SHP77 (cell line): Measurements from ENCODE around the gene ERP44.
A peak's percentile ranks its signal among the peaks of the same experiment; 100 is the strongest.
"Not testable (repeated sequence)": the region's sequence is repeated elsewhere in the genome, so short reads cannot be mapped to it uniquely, and the experiment has no call there.

Source experiments
- DNase-seq, 2 experiments: peaks; one replicate each; lab custom pipeline; 2025; lab: John Stamatoyannopoulos, UW

ERP44 gene

DNA sequence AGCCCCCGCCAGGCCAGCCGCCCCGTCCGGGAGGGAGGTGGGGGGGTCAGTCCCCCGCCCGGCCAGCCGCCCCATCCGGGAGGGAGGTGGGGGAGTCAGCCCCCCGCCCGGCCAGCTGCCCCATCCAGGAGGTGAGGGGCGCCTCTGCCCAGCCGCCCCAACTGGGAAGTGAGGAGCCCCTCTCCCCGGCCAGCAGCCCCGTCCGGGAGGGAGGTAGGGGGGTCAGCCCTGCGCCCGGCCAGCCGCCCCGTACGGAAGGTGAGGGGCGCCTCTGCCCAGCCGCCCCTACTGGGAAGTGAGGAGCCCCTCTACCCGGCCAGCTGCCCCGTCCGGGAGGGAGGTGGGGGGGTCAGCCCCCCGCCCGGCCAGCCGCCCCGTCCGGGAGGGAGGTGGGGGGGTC is 30.8 kb downstream of the ERP44 start:
- not testable (repeated sequence) for DNase-seq

DNA sequence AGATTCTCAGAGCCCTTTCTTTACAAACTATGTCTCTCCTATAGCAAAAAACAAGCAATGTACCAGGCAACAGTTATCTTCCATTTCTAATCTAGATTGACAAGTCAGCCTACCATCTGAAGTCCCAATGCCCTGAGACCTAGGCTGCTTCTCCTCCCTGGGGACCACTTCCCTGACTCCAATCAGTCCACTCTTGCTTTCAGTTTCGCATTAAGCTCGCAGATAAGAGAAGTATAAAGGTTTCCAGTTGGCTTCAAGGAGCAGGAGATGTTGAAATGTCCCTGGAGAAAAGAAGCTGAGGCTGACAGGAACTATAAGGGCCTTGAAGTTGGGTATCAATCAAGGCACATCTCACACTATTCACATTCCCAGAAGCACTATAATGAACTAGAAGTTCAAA is 32.3 kb downstream of the ERP44 start:
- no peak for DNase-seq

DNA sequence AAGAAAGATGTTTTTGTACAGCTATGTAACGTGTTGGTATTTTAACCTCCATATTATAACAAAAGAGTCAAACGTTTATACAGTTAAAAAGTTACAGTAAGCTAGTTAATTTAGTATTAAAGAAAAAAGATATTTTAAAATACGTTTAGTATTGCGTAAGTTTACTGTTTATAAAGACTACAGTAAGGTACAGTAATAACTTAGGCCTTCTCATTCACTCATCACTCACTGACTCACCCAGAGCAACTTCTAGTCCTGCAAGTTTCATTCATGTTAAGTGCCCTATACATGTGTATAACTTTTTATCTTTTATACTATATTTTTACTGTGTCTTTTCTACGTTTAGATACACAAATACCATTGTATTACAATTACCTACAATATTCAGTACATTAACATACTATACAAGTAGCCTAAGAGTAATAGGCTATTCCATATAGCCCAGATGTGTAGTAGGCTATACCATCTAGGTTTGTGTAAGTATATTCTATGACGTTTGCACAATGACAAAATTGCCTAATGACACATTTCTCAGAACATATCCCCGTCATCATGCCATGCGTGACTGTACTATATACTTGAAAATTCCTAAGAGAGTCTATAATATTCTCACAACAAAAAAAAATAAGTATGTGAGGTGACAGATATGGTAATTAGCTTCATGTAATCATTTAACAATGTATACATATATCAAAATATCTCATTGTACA is 33.8 kb downstream of the ERP44 start:
- no peak for DNase-seq

DNA sequence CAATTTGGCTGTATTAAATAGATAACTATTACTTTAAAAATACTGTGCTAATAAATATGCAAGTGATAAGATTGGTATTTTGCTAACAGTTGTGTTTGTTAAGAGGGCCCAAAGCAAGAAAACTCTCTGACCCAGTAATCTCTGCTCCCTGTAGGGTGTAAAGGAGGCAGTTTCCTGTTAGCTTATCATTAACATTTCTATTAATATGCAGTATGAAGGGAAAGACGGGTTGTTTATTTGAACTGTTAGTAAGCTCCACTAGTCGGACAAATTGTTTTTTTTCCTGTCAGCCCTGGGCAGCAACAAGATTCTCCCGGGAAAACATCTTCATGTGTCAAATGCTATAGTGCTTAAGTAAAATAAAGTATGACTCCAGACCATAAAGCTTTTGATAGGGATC is 35.6 kb downstream of the ERP44 start:
- no peak for DNase-seq

DNA sequence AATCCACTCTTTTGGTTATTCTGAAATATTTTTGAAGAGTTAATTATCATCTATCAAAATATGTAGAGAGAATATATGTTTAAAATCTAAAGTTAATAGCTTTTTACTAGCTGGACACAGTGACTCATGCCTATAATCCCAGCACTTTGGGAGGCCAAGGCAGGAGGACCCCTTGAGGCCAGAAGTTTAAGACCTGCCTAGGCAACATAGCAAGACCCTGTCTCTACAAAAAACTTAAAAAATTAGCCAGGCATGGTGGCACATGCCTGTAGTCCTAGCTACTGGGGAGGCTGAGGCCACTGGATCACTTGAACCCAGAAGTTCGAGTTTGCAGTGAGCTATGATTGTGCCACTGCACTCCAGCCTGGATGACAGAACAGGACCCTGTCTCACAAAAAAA is 36.1 kb downstream of the ERP44 start:
- not testable (repeated sequence) for DNase-seq

DNA sequence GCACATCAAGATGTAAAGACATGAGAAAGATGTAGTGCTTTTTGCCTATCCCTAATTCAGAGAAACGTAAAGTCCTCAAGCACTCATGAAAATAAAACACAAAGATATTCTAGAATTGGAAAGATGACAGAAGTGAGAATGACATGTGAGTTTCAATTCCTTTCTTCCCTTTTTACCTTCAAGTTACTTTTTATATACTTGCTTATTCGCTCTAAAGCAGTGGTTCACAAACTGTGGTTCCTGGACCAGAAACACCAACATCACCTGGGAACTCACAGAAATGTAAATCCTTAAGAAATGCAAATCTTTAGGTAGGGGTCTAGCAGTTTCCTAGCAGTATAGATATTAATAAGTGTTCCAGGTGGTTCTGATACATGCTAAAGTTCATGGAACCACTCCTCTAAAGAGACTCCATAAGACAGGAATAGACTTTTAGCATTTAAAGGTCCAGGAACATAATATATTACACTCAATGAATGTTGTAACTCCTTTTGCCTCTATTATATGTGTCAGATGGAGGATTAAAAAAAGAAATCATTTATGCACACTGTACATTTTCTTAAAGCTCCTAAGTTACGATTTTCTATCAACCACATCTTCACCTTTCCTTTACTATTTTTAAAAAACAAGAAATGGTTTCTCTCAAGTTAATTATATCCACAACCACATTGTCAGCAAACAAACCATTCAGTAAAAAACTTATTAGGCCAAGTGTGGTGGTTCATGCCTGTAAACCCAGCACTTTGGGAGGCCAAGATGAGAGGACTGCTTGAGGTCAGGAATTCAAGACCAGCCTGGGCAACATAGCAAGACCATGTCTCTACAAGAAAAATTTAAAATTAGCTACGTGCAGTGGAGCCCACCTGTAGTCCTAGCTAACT is 39.9 kb downstream of the ERP44 start:
- no peak for DNase-seq

DNA sequence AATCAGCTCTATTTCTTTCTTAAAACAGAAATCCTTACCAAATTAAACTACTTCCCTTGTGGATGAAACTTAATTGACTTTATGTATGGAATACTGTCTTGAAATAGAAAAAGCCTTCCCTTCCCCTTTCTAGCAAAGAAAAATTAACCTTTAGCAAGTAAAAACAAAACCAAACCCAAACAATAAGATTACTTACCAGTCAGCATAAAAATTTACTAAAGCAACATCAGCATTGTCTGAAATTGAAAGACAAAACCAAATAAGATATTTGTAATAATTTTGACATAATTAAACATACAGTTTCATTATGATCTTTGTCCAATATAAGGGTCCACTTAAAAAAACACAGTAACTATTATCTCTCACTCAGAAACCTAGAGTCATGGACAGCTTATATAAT is 41.2 kb downstream of the ERP44 start:
- no peak for DNase-seq

DNA sequence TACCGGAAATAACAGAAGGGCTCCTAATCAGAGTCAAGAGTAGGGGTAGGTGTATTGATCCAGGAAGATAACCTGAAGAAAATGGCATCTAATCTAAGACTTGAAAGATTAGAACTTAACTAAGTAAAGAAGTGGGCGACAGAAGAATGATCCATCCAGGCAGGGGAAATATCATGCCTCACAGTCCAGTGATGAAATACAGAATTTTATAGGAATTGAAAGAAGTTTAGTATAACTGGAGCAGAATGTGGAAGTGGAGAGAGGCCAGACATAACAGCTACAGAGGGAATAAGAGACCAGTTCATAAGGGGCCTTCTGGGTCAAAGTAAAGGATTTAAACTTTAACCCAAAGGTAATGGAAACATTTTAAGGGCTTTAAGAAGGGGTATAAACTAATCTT is 42.2 kb downstream of the ERP44 start:
- DNase-seq = no peak

DNA sequence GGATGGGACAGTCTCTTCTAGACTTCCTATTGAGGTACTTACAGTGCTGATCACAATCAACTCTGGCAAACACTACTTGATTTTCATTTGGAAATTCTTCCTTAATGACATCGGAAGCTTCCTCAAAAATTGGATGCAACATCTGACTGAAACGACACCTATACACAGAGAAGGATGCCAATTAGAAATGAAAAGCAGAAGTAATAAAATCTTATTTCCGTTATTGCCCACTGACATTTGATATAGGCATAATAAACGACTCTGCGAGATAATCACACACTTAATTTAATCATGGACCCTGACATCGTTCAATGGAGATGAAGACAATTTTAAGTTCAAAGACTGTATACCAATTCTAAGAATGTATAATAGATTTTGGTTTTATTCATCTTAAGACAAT is 46.4 kb downstream of the ERP44 start:
- DNase-seq = no peak

DNA sequence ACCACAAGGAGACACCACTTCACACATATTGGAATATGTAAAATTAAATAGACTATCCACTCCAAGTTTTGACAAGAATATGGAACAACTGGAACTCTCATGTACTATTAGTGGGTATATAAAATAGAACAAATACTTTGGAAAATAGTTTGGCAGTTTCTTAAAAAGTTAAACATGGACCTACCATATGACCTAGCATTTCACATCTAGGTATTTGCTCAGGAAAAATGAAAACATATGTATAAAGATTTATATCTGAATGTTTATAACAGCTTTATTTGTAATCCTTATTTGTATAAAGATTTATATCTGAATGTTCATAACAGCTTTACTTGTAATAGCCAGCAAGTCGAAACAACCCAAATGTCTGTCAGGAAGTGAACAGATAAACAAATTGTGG is 49.2 kb downstream of the ERP44 start:
- no peak for DNase-seq

DNA sequence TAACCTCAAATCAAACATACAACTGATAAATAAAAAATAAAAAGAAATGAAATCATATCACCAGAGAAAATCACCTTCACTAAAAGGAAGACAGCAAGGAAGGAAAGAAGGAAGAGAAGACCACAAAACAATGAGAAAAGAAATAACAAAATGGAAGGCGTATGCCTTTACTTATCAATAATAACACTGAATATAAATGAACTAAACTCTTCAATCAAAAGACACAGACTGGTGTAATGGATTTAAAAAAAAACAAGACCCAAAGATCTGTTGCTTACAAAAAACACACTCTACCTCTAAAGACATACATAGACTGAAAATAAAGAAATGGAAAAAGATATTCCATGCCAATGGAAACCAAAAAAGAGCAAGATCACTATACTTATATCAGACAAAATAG is 60.3 kb downstream of the ERP44 start:
- no peak for DNase-seq

DNA sequence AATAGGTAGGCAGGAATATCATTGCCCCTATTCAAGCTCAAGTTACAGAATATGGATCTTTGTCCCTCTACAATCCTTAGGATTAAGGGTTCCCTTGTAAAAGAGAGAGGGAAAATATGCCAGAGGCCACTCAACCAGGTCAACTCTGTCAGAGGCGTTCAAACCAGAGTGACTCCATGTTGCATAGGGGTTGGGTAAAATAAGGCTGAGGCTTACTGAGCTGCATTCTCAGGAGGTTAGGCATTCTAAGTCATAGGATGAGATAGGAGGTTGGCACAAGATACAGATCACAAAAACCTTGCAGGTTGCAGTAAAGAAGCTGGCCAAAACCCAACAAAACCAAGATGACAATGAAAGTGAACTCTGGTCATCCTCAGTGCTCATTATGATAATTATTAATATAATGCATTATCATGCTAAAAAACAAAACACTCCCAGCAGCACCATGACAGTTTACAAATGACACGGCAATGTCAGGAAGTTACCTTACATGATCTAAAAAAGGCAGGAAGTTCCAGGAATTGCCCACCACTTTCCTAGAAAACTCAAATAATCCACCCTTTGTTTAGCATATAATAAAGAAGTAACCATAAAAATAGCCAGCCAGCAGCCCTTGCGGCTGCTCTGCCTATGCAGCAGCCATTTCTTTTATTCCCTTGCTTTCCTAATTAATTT is 64.8 kb downstream of the ERP44 start:
- no peak for DNase-seq

DNA sequence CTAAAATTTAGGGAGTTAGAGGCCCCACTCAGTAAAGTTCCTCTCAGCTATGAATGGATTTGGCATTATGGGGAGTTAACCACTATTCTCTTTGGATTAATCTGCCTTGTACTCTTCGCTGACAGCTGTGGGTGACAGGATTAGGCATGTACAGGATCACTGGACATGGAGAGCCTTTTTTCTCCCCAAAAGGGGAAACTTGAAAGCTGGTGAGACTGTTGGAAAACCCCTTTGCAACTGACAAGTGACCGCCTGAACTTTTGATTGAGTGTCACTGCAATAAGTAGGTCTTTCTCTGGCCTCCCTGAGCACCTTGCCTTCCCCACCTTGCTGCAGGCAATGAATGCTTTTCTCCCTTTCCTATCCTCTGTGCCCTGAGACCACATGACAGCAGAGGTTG is 68.3 kb downstream of the ERP44 start:
- DNase-seq = no peak

DNA sequence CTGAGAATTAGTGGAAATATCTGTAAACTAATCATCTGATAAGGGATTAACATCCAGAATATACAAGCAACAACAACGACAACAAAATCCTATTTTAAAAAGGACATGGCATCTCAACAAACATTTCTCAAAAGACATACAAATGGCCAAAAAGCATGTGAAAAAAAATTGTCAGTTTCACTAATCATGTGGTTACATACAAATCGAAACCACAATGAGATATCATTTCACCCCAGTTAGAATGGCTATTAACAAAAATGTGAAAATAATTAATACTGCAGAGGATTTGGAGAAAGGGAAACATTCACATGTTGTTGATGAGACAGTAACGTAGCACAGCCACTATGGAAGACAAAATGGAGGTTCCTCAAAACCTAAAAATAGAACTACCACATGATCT is 69.5 kb downstream of the ERP44 start:
- no peak for DNase-seq

DNA sequence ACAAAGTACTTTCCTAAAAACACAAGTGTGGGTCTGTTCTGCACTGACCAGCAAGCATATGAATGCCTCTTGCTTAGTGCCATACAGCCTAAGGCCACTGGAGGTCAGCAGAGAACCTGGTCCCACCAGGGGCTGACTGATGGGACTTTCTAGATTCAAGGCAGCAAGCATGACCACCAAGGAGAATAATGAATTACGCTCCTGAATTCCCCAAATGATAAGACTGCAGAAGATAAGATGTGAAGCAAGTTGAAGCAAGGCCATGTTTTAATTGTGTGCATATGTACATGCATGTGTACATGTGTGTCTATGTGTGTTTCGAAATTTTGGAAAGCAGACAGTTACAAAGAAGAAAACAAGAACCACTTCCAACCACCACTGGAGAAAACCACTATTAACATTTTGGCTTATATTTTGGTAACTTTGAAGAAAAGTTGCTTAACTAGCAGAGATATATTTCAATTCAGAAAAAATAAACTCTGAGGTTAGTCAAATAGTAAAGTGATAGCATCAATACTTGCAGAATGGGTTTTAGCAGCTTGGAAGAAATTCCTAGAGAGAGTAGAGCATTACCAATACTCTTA is 70.5 kb downstream of the ERP44 start:
- peak; percentile 25 to 61 for DNase-seq

DNA sequence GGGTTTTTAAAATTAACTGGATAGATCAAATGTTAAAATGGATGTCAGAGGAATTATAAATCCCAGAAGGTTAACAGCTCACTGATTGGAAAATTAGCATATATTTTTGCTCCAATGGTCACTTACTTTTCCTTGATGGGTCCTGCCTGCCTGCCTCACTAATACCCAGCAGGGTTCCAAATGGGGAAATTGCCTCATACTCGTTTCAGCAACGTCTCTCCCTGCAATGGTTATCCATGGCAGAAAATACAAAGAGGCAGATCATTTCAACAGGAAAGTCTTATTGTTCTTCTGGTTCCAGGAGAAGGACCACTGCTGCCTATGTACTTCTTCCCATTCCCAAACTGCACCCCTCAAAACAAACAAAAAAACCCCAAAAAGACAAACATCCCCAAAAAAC is 71.3 kb downstream of the ERP44 start:
- DNase-seq = no peak

DNA sequence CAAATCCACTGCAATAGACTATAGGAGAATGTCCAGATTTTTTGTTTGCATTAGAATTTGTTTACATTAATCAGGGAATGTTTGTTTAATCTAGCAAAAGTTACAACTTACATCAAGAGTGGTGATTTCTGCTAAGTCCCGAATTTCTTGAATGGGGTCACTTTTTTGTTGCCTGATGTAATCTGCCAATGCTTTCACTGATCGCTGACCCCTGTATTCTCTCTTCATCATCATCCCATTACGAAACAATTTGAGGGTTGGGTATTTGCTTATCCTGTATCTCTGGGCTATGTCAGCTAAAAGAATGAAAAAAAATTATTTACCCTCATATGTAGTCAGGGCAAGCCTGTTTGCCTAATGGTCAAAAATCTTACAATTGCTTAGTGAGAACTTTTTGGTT is 76.9 kb downstream of the ERP44 start:
- DNase-seq = no peak

DNA sequence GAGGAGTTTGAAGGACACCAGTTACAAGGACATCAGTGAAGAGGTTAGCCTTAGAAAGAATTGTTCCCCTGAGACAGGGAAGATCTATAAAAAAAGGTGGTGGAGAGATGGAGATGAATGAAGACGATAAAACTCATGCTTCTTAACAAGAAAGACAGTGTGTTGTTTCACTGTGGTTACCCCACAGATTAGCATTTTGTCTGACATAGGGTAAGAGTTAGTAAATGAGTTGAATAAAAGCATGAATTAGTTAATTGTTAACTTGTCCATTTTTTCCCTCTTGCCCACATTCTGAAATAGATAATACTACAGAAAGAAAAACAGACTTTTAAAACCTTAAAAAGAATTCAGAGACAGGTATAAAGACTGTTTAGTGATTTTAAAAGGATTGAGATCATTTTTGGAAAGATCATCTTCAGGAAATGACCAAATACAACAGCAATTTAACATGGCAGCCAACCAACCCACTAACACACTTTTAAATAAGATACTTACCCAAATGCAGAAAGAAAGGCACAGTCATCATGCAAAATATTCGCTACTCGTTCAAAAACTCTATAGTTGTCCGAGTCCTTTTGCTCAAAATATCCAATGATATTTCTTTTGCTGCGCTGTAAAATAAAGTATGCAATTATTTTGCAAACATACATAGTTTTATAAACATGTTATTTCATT is 78.5 kb downstream of the ERP44 start:
- no peak for DNase-seq

DNA sequence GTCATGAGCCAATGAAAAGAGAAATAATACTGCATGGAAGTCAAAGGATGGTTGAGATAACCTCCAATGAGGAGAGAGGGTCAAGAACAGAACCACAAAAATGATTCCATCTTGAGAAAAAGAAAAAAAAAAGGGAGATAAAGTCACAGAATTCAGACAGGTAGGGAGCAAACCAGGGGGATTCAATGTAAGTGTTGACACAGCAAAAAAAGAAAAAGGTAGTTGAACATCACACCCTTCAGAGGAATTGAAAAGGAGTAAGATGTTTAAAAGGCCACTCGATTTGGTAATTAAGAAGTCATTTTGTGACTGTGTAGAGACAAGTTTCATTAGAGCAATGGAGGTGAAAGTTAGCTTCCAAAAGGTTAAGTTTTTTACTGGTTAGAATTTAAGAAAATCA is 79.3 kb downstream of the ERP44 start:
- no peak for DNase-seq

DNA sequence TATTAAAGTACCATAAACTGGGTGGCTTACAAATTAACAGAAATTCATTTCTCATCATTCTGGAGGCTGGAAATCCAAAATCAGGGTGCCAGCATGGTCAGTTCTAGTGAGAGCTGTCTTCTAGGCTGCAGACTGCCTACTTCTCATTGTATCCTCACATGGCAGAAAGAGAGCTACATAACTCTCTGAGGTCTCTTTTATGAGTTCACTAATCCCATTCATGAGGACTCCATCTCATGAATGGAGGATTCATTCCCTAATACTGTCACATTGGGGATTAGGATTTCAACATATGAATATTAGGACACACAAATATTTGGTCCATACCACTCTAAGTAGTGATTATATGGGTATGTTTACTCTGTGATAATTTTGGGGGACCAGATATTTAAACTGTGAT is 84.0 kb downstream of the ERP44 start:
- DNase-seq = no peak

DNA sequence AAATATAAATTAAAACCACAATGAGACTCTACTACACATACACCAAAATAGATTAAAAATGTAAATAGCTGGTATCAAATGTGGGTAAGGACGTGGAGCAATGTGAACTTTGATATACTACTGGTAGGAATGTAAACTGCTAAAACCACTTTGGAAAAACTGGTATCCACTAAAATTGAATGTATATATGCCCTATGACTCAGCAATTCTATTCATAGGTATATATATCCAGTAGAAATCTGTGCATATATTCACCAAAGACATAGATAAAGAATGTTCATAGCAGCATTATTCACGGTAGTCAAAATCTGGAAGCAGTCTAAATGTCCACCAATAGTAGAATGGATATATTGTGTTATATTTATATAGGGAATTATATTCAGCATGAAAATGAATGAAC is 85.2 kb downstream of the ERP44 start:
- no peak for DNase-seq

DNA sequence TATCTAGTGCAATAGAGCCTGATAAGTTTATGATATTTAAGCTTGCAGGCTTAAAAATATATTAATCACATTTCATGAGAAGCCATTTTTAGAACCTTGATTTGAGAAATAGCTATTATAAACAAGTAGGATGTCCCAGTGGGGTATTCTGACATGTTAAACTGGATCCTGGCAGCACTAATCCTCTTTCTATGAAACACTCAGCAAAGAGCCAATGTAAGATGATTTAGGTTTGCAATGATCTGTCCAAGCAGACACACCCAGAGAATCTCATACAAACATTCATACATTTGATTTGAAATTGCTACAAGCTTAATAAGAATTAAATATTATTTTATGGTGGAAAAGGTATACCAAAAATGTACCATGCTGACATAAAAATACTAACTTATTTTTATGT is 86.5 kb downstream of the ERP44 start:
- no peak for DNase-seq
